ENCODE data around the gene PTK7.
"Not testable (repeated sequence)": the region's sequence is repeated elsewhere in the genome, so short reads cannot be mapped to it uniquely, and the experiment has no call there.

The PTK7 gene

DNA sequence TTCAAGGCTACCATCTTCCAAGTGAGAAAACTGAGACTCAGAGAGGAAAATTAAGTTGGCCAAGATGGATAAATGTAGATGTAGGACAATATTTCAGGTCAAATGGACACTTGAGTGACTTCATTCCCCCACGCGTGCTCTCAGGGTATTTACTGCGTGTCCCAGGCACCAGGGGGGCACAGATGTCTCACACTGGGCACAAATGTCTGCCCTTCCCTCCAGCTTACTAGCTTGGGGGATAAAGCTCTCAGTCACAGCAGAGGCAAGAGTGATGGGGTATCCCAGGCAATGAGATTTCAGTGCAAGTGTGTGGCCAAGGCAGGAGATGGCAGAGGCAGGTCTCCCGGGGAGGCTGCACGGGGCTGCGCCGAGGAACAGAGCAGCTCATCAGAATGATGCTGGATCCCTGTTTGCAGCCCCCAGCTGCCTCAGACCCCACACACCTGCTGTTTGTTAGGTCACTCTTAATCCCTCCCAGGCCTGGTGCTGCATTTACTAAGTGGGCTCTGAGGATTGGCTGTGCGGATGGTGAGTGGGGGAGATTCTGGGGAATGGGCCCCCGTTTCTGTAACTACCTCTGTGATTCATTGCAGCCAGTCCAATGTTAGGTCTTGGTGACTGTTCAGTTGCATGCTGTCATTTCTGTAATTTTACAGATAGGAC, 44.1 kb downstream of the PTK7 start:
- no peak for DNase-seq

DNA sequence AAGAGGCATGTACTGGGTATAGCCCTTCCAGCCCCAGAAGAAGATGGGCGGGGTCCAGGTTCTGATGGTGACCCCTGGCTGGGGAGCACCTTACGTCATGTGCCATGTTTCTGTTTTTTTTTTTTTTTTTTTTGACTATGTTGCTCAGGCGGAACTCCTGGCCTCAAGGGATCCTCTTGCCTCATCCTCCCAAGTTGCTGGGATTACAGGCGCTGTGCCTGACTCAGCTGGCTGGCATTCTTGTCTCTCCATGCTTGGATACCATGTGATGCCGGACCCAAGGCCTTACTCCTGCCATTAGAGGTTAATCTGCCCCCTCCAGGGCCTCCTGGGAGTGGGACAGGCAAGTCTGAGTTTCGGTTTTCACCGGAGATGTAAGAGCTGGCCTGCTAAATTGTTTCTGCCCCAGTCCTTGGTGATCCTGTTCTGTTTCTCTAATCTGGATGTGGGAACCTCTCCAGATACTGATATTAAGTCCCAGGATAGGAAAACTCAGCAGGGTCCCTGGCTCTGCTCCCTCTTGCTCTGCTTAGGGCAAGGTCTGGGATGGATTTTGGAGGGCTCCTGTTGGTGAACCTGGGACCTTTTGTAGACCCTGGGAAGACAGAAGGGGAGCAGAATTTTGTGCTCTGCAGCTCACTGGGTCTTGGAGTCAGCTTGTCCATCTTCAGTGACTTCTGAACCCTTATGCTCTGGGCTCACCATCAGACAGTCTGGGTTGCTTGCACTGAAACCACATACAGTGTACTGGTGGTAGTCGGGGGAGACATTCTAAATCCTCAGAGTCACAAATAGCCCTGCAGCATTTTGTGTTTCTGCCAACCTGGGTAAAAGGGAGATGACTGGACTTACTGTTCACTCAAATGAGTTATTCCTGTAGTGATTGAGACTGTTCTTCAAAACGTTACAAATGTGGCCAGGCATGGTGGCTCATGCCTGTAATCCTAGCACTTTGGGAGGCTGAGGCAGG, 45.1 kb downstream of the PTK7 start:
- no peak for DNase-seq

DNA sequence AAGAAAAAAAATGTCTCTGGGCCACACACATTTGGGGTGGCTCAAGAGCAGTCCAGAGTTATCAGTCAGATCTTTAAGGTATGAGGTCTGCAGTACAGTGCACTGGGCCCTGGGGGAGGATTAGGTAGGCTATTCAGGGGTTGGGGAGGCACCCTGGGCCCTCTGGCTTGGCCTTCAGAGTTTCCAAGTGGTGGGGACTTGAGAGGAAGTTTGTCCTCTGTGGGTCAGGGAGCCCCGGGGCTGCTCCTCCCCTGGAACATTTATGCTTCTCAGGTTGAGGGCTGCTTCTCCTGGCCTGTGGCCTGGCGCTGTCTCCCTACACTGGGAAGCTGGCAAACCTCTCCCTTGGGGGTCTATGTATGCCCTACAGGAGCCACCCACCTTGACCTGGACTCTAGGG, 46.0 kb downstream of the PTK7 start:
- no peak for DNase-seq

DNA sequence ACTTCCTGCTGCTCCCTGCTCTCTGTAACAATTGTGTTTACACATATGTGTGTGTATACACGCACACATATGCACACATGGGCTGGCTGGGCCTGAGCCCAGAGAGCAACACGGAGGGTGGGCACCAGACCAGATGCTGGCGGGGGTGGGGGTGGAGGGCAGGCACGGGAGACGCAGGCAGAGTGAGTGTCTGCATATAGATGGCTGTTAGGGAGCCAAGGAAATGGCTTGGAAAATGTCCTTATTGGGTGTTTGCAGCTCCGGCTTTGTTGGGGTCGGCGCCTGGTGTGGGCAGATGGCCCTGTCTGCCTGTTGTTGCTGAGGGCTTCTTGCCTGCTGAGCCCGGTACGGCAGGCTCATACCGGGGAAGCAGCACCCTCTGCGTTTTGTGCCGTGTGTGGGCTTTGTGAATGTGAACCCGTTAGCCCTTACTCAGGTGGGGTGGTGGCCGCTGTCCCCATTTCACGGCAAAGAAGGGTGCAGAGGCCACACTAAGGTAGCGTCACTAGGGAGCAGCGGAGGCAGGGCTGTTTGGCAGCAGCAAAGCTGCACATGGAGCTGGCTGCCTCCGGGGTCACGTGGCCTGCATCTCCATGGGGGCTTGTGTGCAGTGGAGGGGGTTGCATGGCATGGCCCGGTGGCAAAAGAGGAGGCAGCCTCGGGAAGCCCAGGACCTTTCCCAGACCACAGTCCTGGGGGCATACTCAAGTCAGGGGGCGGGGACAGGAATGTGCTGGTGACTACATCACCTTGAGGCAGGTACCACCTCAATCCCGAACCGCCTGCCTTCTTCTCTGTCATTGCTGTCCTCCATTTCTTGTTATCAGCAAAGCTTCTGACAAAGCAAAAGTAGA, 47.6 kb downstream of the PTK7 start:
- DNase-seq, result no peak

DNA sequence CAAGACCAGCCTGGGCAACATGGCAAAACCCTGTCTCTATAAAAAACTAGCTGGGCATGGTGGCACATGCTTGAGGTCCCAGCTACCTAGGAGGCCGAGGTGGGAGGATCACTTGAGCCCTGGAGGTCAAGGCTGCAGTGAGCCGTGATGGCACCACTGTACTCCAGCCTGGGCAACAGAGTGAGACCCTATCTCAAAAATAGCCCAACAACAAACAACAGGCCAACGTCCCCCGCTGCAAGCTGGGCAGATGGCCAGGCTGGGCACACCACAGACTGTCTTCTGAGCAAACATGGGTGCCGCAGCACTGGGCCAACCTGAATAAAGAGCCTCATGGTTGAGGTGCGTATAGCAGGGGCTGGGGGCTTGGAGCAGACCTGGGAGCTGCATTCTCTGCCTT, 48.4 kb downstream of the PTK7 start:
- DNase-seq, result no peak

DNA sequence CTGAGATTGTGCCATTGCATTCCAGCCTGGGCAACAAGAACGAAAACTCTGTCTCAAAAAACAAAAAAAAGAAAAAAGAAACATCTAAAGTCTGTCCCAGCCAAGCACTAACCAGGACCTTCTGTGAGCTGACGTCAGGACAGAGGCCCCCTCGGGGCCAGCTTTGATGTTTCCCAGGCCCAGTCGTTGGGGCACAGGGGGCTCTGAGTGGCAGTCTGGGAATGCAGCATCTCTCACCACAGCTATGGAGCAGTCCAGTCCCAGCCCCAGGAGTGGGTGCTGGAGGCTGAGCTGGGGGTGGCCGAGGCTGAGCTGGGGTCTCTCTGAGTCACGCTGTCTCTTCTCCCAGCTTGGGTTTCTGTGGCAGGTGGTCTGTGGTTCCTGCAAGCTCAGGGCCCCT, 49.0 kb downstream of the PTK7 start:
- no peak for DNase-seq

DNA sequence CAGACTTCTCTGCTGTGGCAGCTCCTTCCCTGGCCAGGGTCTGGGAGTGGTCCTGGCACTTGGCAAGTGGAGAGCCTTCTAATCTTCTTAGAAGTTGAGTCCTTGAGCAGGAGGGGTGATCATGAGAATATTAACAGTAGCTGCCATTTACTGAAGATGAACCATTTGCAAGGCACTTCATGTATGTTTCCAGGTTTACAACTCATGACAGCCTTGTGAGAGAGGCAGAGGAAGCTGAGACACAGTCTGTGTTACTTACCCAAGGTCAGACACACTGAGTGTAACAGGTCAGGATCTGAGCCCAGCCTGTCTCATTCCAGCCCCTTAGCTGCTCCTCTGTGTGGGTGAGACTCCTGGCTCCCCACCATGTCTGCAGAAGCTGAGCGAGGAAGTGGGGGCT, 49.4 kb downstream of the PTK7 start:
- no peak for DNase-seq

DNA sequence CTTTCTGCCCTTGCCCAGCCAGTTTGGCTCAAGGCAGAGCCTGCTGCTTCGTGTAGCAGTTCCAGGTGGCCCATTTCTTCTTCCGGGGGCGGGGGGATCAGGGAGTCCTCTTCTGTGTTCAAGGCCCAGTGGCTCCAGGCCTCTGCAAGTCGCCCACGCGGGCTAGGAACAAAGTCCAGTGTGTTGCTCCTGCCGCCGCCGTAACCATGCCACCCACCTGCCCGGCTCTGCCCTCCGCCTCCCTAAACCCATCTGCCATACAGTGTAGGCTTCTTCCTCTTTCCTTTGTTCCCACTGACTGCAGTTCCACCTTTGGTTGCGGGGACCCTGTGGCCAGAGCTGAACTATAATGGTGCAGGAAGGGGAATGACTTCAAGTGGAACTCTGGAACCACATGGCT, 51.1 kb downstream of the PTK7 start:
- no peak for DNase-seq

DNA sequence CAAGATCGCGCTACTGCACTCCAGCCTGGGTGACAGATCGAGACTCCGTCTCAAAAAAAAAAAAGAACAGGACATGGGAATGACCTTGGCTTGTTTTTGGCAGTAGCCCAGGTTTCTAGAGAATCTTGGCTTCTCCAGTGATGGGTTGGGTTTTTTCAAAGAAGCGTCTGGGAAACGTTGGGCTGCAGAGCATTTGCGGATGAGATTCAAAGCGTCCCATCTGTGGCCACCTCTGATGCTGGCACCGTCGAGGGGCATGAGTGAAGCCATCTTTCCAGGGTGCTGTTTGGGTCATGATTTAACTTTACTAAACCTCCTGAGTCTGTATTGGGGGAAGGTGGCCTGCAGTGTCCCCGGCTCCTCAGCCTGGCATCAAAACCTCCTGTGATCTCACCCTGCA, 51.8 kb downstream of the PTK7 start:
- DNase-seq, result no peak

DNA sequence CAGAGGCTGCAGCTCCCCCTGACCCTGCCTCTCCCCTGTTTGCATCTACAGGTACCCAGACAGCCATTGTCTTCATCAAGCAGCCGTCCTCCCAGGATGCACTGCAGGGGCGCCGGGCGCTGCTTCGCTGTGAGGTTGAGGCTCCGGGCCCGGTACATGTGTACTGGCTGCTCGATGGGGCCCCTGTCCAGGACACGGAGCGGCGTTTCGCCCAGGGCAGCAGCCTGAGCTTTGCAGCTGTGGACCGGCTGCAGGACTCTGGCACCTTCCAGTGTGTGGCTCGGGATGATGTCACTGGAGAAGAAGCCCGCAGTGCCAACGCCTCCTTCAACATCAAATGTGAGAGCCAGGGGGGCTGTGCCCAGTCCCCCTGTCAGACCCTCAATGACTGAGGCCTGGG, 52.8 kb downstream of the PTK7 start:
- no peak for DNase-seq

DNA sequence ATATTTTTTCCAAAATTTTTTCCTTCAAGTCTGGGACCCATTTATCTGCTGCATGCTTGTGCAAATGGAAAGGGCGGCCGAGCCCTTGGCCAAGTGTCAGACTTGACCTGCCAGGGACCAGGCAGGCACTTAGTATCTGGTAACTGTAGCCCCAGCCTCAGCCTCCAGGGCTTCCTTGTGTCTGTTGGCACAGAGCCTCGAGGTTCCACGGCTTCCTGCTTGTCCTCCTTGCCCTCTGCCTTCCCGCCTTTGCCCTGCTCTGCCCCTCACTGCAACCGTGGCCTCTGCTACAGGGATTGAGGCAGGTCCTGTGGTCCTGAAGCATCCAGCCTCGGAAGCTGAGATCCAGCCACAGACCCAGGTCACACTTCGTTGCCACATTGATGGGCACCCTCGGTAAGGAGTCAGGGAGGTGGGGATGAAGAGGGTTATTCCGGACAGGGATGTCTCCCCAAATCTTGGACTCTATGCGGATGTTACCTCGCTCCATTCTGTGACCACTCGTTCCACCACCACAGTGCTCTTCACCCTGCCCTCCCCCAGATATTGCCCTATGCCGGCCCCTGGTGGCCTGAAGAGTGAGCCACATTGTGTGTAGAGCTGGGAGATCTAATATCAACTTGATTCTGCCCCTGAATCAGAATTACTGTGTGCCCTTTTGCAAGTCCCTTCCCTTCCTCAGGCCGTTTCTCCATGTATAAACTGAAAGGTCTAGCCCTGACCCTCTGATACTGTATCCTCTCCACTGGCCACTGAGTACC, 53.5 kb downstream of the PTK7 start:
- DNase-seq, result peak; percentile 82

DNA sequence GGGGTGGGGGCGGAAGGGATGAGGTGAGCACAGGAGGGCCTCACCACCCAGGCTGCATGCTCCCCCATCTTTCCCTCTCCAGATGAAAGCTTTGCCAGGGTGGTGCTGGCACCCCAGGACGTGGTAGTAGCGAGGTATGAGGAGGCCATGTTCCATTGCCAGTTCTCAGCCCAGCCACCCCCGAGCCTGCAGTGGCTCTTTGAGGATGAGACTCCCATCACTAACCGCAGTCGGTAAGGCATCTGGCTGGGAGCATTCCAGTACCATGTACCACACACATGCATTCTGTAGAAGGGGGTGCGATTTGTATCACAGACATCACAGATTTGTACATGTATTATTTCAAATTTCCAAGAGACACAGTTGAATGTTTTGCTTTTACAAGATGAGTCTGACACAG, 54.3 kb downstream of the PTK7 start:
- DNase-seq, result no peak

DNA sequence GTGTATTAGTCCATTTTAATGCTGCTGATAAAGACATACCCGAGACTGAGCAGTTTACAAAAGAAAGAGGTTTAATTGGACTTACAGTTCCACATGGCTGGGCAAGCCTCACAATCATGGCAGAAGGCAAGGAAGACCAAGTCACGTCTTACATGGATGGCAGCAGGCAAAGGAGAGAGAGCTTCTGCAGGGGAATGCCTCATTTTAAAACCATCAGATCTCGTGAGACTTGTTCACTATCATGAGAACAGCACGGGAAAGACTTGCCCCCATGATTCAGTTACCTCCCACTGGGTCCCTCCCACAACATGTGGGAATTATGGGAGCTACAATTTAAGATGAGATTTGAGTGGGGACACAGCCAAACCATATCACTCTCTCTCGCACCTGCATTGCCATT, 55.3 kb downstream of the PTK7 start:
- DNase-seq, result not testable (repeated sequence)

DNA sequence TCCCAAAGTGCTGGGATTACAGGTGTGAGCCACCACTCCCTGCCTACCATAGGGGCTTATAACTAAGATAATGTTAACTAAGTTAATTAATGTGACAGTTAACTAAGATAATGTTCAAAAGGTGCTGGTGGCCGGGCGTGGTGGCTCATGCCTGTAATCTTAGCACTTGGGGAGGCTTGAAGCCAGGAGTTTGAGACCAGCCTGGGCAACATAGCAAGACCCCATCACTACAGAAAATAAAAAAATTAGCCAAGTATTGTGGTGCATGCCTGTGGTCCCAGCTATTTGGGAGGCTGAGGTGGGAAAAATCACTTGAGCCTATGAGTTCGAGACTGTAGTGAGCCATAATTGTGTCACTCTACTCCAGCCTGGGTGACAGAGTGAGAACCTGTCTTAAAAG, 62.2 kb downstream of the PTK7 start:
- DNase-seq, result no peak

DNA sequence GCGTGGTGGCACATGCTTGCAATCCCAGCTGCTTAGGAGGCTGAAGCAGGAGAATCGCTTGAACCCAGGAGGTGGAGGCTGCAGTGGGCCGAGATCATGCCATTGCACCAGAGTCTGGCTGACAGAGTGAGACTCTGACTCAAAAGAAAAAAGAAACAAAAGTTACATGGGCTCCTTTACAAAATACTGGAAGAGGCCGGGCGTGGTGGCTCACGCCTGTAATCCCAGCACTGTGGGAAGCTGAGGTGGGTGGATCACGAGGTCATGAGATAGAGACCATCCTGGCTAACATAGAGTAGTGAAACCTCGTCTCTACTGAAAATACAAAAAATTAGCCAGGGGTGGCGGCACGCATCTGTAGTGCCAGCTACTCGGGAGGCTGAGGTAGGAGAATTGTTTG, 63.9 kb downstream of the PTK7 start:
- DNase-seq, result not testable (repeated sequence)

DNA sequence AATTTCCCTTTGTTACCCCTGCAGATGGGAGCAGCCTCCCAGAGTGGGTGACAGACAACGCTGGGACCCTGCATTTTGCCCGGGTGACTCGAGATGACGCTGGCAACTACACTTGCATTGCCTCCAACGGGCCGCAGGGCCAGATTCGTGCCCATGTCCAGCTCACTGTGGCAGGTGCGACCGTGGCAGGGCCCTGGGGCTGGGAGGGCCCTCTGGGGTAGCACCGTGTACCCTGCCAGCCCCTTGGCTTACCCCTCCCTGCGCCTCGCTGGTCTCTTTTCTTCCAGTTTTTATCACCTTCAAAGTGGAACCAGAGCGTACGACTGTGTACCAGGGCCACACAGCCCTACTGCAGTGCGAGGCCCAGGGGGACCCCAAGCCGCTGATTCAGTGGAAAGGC, 65.5 kb downstream of the PTK7 start:
- no peak for DNase-seq

DNA sequence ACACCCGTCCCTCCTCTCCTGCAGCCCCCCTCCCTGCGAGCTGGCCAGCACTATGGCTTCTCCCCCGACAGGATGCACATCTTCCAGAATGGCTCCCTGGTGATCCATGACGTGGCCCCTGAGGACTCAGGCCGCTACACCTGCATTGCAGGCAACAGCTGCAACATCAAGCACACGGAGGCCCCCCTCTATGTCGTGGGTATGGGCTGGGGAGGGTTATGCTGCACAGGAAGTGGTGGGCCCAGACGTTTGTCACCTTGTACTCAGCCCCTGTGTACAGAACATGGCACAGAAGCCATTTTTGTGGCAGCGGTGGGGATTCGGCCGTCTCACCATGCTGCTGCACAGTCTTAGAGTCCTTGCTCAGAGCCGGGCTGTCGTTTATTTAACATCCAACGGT, 66.0 kb downstream of the PTK7 start:
- DNase-seq, result no peak

DNA sequence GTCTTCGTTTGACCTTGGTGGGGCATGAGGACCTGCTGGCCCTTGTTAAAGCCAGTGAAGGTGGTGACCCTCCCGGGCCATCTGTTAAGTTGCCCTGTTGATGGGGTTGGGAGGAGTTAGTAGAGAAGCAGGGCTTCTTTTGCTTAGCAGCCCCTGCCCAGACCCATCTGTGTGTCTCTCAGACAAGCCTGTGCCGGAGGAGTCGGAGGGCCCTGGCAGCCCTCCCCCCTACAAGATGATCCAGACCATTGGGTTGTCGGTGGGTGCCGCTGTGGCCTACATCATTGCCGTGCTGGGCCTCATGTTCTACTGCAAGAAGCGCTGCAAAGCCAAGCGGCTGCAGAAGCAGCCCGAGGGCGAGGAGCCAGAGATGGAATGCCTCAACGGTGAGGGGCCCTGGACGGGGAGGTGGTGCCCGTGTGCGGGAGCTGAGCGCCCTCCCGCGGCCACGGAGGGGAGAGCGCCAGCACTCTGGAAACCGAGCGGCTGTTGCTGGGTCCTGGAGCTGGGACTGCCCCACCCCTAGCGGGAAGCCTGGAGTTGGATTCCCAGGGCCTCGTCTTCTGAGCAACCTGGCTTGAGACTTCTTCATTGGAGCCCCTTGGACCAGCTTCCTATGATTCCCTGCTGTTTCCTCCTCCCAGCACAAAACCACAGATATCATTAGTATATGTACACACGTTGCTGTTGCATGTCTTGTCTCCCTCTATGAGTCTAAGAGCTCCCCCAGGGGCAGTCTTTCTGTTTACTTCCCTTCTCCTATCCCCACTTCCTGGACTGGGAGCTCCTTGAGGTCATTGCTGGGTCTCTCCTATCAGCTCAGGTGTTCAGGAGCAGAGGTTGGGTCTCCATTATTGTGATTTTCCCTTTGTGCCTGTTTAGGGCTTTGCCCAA, 67.4 kb downstream of the PTK7 start:
- DNase-seq, result peak; percentile 89

DNA sequence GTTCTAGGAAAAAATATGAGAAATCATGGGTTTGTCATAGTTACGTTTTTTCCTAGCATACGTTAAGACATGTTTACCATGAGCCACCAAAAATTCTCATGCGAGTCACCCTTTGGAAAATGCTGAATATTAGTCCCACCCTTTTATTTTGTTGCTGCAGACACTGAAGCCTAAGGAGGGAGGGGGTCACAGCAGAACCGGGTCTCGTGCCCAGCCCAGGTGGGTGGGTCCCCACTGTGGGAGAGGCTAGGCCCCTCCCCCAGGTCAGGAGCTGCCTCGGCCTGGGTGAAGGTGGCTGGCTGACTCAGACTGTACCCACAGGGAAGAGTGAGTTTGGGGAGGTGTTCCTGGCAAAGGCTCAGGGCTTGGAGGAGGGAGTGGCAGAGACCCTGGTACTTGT, 68.8 kb downstream of the PTK7 start:
- no peak for DNase-seq

DNA sequence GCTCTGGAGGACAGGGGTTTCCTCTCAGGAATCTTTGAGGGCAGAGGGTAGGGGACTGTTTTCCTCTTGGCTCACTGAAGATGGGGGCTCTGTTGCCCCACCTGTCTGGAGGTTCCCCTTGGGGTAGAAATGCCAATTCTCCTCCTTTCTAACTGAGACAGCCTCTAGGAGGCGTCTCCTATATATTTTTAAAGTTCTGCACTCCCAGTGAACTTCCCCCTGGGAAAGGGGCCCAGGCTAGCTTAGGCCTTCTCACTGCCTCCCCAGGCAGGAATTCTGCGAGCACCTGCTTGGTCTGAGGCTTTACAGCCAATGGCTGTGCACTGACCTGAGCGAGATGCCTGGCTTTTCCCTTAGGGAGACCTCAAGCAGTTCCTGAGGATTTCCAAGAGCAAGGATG, 70.1 kb downstream of the PTK7 start:
- no peak for DNase-seq

Data from hematopoietic multipotent progenitor cell treated with erythropoietin and hydrocortisone succinate and interleukin-3 and kit ligand, for 4 days (in vitro differentiated cells).